ENCODE results near the gene RPS6KA3. TPM values are rescaled to one million over a fixed set of nuclear protein-coding genes. Genes with fewer than 3 reads are reported as not detected.
"Not testable (repeated sequence)": the region's sequence is repeated elsewhere in the genome, so short reads cannot be mapped to it uniquely, and the experiment has no call there.

The RPS6KA3 gene
- total and polyA plus RNA-seq, 5 donors from 2014 or later: 18.3 to 56.1 (median 23.7) TPM

- Histone ChIP-seq H3K27me3 (ENCODE audit: control insufficient read depth, insufficient read depth, low read length) (no peaks in the 10 kb centered on the region), H3K4me1 (ENCODE audit: control insufficient read depth, insufficient read depth, low read length, poor library complexity, severe bottlenecking) (no peaks in the 10 kb centered on the region), H3K27ac (ENCODE audit: insufficient read depth, low read length, poor library complexity, severe bottlenecking) (no peak overlapping the region), H3K36me3 (ENCODE audit: control insufficient read depth, insufficient read depth, low read length) (peaks cover 25% of the 10 kb centered on the region), H3K4me3 (ENCODE audit: low read depth, low read length) (no peak overlapping the region), H3K9me3 (ENCODE audit: control insufficient read depth in 2 of 2, low read length in 2 of 2) (no peaks in the 10 kb centered on the region)
- no peak overlapping the region for H3K4me3 Mint-ChIP-seq
- no peak for ATAC-seq (ENCODE audit: low read depth in 2 of 2)
- H3K27ac Mint-ChIP-seq: no peak overlapping the region
- H3K4me1 Mint-ChIP-seq: no peaks in the 10 kb centered on the region
- no peak for DNase-seq
- H3K9me3 Mint-ChIP-seq: peaks cover 0 to 2% (median 0%) of the 10 kb centered on the region in 7 donors
- no peaks in the 10 kb centered on the region for H3K27me3 Mint-ChIP-seq
- H3K36me3 Mint-ChIP-seq: peaks cover 22% of the 10 kb centered on the region
These were observed 77.5 kb downstream of the RPS6KA3 start for GRCh38 chrX:20189171-20189570.

- peak in 1 of 3 donors; percentile 23 for DNase-seq
- Histone ChIP-seq H3K27ac (ENCODE audit: insufficient read depth, low read length, poor library complexity, severe bottlenecking) (no peak overlapping the region), H3K4me1 (ENCODE audit: control insufficient read depth, insufficient read depth, low read length, poor library complexity, severe bottlenecking) (peaks cover 12% of the 10 kb centered on the region), H3K36me3 (ENCODE audit: control insufficient read depth, insufficient read depth, low read length) (peaks cover 25% of the 10 kb centered on the region), H3K27me3 (ENCODE audit: control insufficient read depth, insufficient read depth, low read length) (no peaks in the 10 kb centered on the region), H3K4me3 (ENCODE audit: low read depth, low read length) (no peak overlapping the region), H3K9me3 (ENCODE audit: control insufficient read depth in 2 of 2, low read length in 2 of 2) (no peaks in the 10 kb centered on the region)
- Mint-ChIP-seq H3K4me3 (peak overlapping the region in 1 of 4 donors; percentile 17), H3K36me3 (peaks cover 8% of the 10 kb centered on the region), H3K27ac (peak overlapping the region; percentile 3 to 76 (median 40)), H3K27me3 (no peaks in the 10 kb centered on the region), H3K9me3 (no peaks in the 10 kb centered on the region), H3K4me1 (peaks cover 9 to 22% (median 11%) of the 10 kb centered on the region in 4 donors)
- no peak for ATAC-seq (ENCODE audit: low read depth in 2 of 2)
These were observed 84.9 kb downstream of the RPS6KA3 start for GRCh38 chrX:20181598-20182329.

GRCh38 chrX:20177093-20177492 is 89.6 kb downstream of the RPS6KA3 start:
- Mint-ChIP-seq H3K27me3 (no peaks in the 10 kb centered on the region), H3K27ac (peak overlapping the region in 1 of 3 donors; percentile 20), H3K36me3 (peaks cover 9% of the 10 kb centered on the region), H3K9me3 (no peaks in the 10 kb centered on the region), H3K4me3 (no peak overlapping the region), H3K4me1 (peaks cover 6 to 14% (median 7%) of the 10 kb centered on the region in 4 donors)
- H3K36me3 ChIP-seq (ENCODE audit: control insufficient read depth, insufficient read depth, low read length): peaks cover 46% of the 10 kb centered on the region
- H3K27ac ChIP-seq (ENCODE audit: insufficient read depth, low read length, poor library complexity, severe bottlenecking): no peak overlapping the region
- no peaks in the 10 kb centered on the region for H3K9me3 ChIP-seq (ENCODE audit: control insufficient read depth in 2 of 2, low read length in 2 of 2)
- peaks cover 6% of the 10 kb centered on the region for H3K4me1 ChIP-seq (ENCODE audit: control insufficient read depth, insufficient read depth, low read length, poor library complexity, severe bottlenecking)
- no peaks in the 10 kb centered on the region for H3K27me3 ChIP-seq (ENCODE audit: control insufficient read depth, insufficient read depth, low read length)
- ATAC-seq (ENCODE audit: low read depth in 2 of 2) (no peak), DNase-seq (no peak)
- no peak overlapping the region for H3K4me3 ChIP-seq (ENCODE audit: low read depth, low read length)

- H3K36me3 Mint-ChIP-seq: peaks cover 9% of the 10 kb centered on the region
- no peaks in the 10 kb centered on the region for H3K4me1 ChIP-seq (ENCODE audit: control insufficient read depth, insufficient read depth, low read length, poor library complexity, severe bottlenecking)
- ATAC-seq (ENCODE audit: low read depth in 2 of 2) (no peak), DNase-seq (no peak)
- H3K27ac ChIP-seq (ENCODE audit: insufficient read depth, low read length, poor library complexity, severe bottlenecking): no peak overlapping the region
- H3K27ac Mint-ChIP-seq: no peak overlapping the region
- H3K27me3 Mint-ChIP-seq: no peaks in the 10 kb centered on the region
- H3K9me3 ChIP-seq (ENCODE audit: control insufficient read depth in 2 of 2, low read length in 2 of 2): no peaks in the 10 kb centered on the region
- no peaks in the 10 kb centered on the region for H3K9me3 Mint-ChIP-seq
- H3K36me3 ChIP-seq (ENCODE audit: control insufficient read depth, insufficient read depth, low read length): peaks cover 51% of the 10 kb centered on the region
- no peak overlapping the region for H3K4me3 Mint-ChIP-seq
- no peak overlapping the region for H3K4me3 ChIP-seq (ENCODE audit: low read depth, low read length)
- no peaks in the 10 kb centered on the region for H3K4me1 Mint-ChIP-seq
- H3K27me3 ChIP-seq (ENCODE audit: control insufficient read depth, insufficient read depth, low read length): no peaks in the 10 kb centered on the region
These were observed 92.9 kb downstream of the RPS6KA3 start for GRCh38 chrX:20173856-20174255.

GRCh38 chrX:20173313-20173712 is 93.4 kb downstream of the RPS6KA3 start:
- Histone ChIP-seq H3K9me3 (ENCODE audit: control insufficient read depth in 2 of 2, low read length in 2 of 2) (no peaks in the 10 kb centered on the region), H3K27me3 (ENCODE audit: control insufficient read depth, insufficient read depth, low read length) (no peaks in the 10 kb centered on the region), H3K4me3 (ENCODE audit: low read depth, low read length) (no peak overlapping the region), H3K4me1 (ENCODE audit: control insufficient read depth, insufficient read depth, low read length, poor library complexity, severe bottlenecking) (no peaks in the 10 kb centered on the region), H3K27ac (ENCODE audit: insufficient read depth, low read length, poor library complexity, severe bottlenecking) (no peak overlapping the region), H3K36me3 (ENCODE audit: control insufficient read depth, insufficient read depth, low read length) (peaks cover 52% of the 10 kb centered on the region)
- Mint-ChIP-seq H3K36me3 (peaks cover 10% of the 10 kb centered on the region), H3K27ac (no peak overlapping the region), H3K4me1 (no peaks in the 10 kb centered on the region), H3K9me3 (no peaks in the 10 kb centered on the region), H3K4me3 (no peak overlapping the region), H3K27me3 (no peaks in the 10 kb centered on the region)
- ATAC-seq (ENCODE audit: low read depth in 2 of 2): no peak
- no peak for DNase-seq

- Mint-ChIP-seq H3K4me1 (no peaks in the 10 kb centered on the region), H3K9me3 (peaks cover 0 to 1% (median 0%) of the 10 kb centered on the region in 7 donors), H3K4me3 (no peak overlapping the region), H3K36me3 (peaks cover 11% of the 10 kb centered on the region), H3K27ac (no peak overlapping the region), H3K27me3 (no peaks in the 10 kb centered on the region)
- DNase-seq (no peak), ATAC-seq (ENCODE audit: low read depth in 2 of 2) (no peak)
- no peak overlapping the region for H3K4me3 ChIP-seq (ENCODE audit: low read depth, low read length)
- peaks cover 64% of the 10 kb centered on the region for H3K36me3 ChIP-seq (ENCODE audit: control insufficient read depth, insufficient read depth, low read length)
- no peaks in the 10 kb centered on the region for H3K4me1 ChIP-seq (ENCODE audit: control insufficient read depth, insufficient read depth, low read length, poor library complexity, severe bottlenecking)
- H3K27ac ChIP-seq (ENCODE audit: insufficient read depth, low read length, poor library complexity, severe bottlenecking): no peak overlapping the region
- no peaks in the 10 kb centered on the region for H3K9me3 ChIP-seq (ENCODE audit: control insufficient read depth in 2 of 2, low read length in 2 of 2)
- no peaks in the 10 kb centered on the region for H3K27me3 ChIP-seq (ENCODE audit: control insufficient read depth, insufficient read depth, low read length)
These were observed 94.8 kb downstream of the RPS6KA3 start for GRCh38 chrX:20171887-20172286.

- not testable (repeated sequence) for H3K27ac Mint-ChIP-seq; ATAC-seq (ENCODE audit: low read depth in 2 of 2); H3K27me3 ChIP-seq (ENCODE audit: control insufficient read depth, insufficient read depth, low read length); H3K27me3 Mint-ChIP-seq; H3K4me3 Mint-ChIP-seq; H3K4me3 ChIP-seq (ENCODE audit: low read depth, low read length); H3K4me1 ChIP-seq (ENCODE audit: control insufficient read depth, insufficient read depth, low read length, poor library complexity, severe bottlenecking); H3K9me3 ChIP-seq (ENCODE audit: control insufficient read depth in 2 of 2, low read length in 2 of 2); H3K4me1 Mint-ChIP-seq; H3K27ac ChIP-seq (ENCODE audit: insufficient read depth, low read length, poor library complexity, severe bottlenecking); DNase-seq; H3K9me3 Mint-ChIP-seq
- H3K36me3 ChIP-seq (ENCODE audit: control insufficient read depth, insufficient read depth, low read length): peaks cover 68% of the 10 kb centered on the region
- peaks cover 12% of the 10 kb centered on the region for H3K36me3 Mint-ChIP-seq
These were observed 104.2 kb downstream of the RPS6KA3 start for GRCh38 chrX:20162516-20162915.

- H3K9me3 Mint-ChIP-seq: no peaks in the 10 kb centered on the region
These were observed 106.8 kb downstream of the RPS6KA3 start for GRCh38 chrX:20159797-20160385.

More at GRCh38 chrX:20159797-20160385, 106.8 kb downstream of the RPS6KA3 start:
- no peaks in the 10 kb centered on the region for H3K4me1 ChIP-seq (ENCODE audit: control insufficient read depth, insufficient read depth, low read length, poor library complexity, severe bottlenecking)
- Mint-ChIP-seq H3K27ac (no peak overlapping the region), H3K4me3 (no peak overlapping the region), H3K36me3 (peaks cover 13% of the 10 kb centered on the region), H3K27me3 (no peaks in the 10 kb centered on the region), H3K4me1 (peaks cover 0 to 2% (median 0%) of the 10 kb centered on the region in 4 donors)
- H3K9me3 ChIP-seq (ENCODE audit: control insufficient read depth in 2 of 2, low read length in 2 of 2): no peaks in the 10 kb centered on the region
- no peak overlapping the region for H3K27ac ChIP-seq (ENCODE audit: insufficient read depth, low read length, poor library complexity, severe bottlenecking)
- ATAC-seq (ENCODE audit: low read depth in 2 of 2) (no peak), DNase-seq (no peak)
- H3K36me3 ChIP-seq (ENCODE audit: control insufficient read depth, insufficient read depth, low read length): peaks cover 74% of the 10 kb centered on the region
- no peaks in the 10 kb centered on the region for H3K27me3 ChIP-seq (ENCODE audit: control insufficient read depth, insufficient read depth, low read length)
- H3K4me3 ChIP-seq (ENCODE audit: low read depth, low read length): no peak overlapping the region

Measured in CD4-positive, CD25-positive, alpha-beta regulatory T cell (primary cell).